ENCODE results near the gene JMJD4. TPM values are rescaled to one million over a fixed set of nuclear protein-coding genes. Genes with fewer than 3 reads are reported as not detected.
"Not testable (repeated sequence)": the region's sequence is repeated elsewhere in the genome, so short reads cannot be mapped to it uniquely, and the experiment has no call there.

The JMJD4 gene
- total and polyA plus RNA-seq, 4 donors = 10.6 to 14.4 (median 12.6) TPM

- Histone ChIP-seq H3K4me1 (ENCODE audit: control insufficient read depth in 1 of 2, insufficient read depth in 2 of 2, low read length in 2 of 2) (no peaks in the 10 kb centered on the region), H3K9me3 (ENCODE audit: control insufficient read depth, low read length) (no peaks in the 10 kb centered on the region), H3K4me3 (ENCODE audit: low read length in 2 of 2) (no peak overlapping the region), H3K27ac (ENCODE audit: low read depth in 1 of 2, low read length in 2 of 2) (no peak overlapping the region), H3K27me3 (ENCODE audit: control insufficient read depth in 1 of 2, insufficient read depth in 2 of 2, low read length in 1 of 2) (no peaks in the 10 kb centered on the region), H3K36me3 (ENCODE audit: control insufficient read depth in 1 of 2, insufficient read depth in 2 of 2, low read length in 1 of 2) (no peaks in the 10 kb centered on the region)
- ATAC-seq (ENCODE audit: low FRiP score) (no peak), DNase-seq (no peak)
- intact Hi-C loops (cut with DNase I) = no loop called here
- WGBS, 2 donors = 44 to 62% methylated on average over 1 of the region's 1 CpG
Observed at GRCh38 chr1:227707846-227708245, 27.3 kb downstream of the JMJD4 start.

GRCh38 chr1:227701631-227702030 is 33.5 kb downstream of the JMJD4 start:
- H3K27me3 ChIP-seq (ENCODE audit: control insufficient read depth in 1 of 2, insufficient read depth in 2 of 2, low read length in 1 of 2); intact Hi-C loops (cut with DNase I); DNase-seq; ATAC-seq (ENCODE audit: low FRiP score); H3K27ac ChIP-seq (ENCODE audit: low read depth in 1 of 2, low read length in 2 of 2); H3K4me3 ChIP-seq (ENCODE audit: low read length in 2 of 2); H3K4me1 ChIP-seq (ENCODE audit: control insufficient read depth in 1 of 2, insufficient read depth in 2 of 2, low read length in 2 of 2); H3K36me3 ChIP-seq (ENCODE audit: control insufficient read depth in 1 of 2, insufficient read depth in 2 of 2, low read length in 1 of 2); H3K9me3 ChIP-seq (ENCODE audit: control insufficient read depth, low read length): not testable (repeated sequence)
- WGBS, 2 donors = 88 to 93% methylated on average over 1 of the region's 1 CpG

- WGBS, 2 donors = 82 to 89% methylated on average over 3 of the region's 3 CpGs
- Histone ChIP-seq H3K36me3 (ENCODE audit: control insufficient read depth in 1 of 2, insufficient read depth in 2 of 2, low read length in 1 of 2) (no peaks in the 10 kb centered on the region), H3K4me3 (ENCODE audit: low read length in 2 of 2) (no peak overlapping the region), H3K27me3 (ENCODE audit: control insufficient read depth in 1 of 2, insufficient read depth in 2 of 2, low read length in 1 of 2) (no peaks in the 10 kb centered on the region), H3K27ac (ENCODE audit: low read depth in 1 of 2, low read length in 2 of 2) (no peak overlapping the region), H3K9me3 (ENCODE audit: control insufficient read depth, low read length) (peaks cover 8% of the 10 kb centered on the region), H3K4me1 (ENCODE audit: control insufficient read depth in 1 of 2, insufficient read depth in 2 of 2, low read length in 2 of 2) (no peaks in the 10 kb centered on the region)
- ATAC-seq (ENCODE audit: low FRiP score) (no peak), DNase-seq (no peak)
- intact Hi-C loops (cut with DNase I) = no loop called here
Observed at GRCh38 chr1:227697321-227697864, 37.7 kb downstream of the JMJD4 start.

GRCh38 chr1:227685807-227686206 is 49.3 kb downstream of the JMJD4 start:
- ATAC-seq (ENCODE audit: low FRiP score) (no peak), DNase-seq (no peak)
- Histone ChIP-seq H3K27me3 (ENCODE audit: control insufficient read depth in 1 of 2, insufficient read depth in 2 of 2, low read length in 1 of 2) (no peaks in the 10 kb centered on the region), H3K4me1 (ENCODE audit: control insufficient read depth in 1 of 2, insufficient read depth in 2 of 2, low read length in 2 of 2) (no peaks in the 10 kb centered on the region), H3K27ac (ENCODE audit: low read depth in 1 of 2, low read length in 2 of 2) (no peak overlapping the region), H3K4me3 (ENCODE audit: low read length in 2 of 2) (no peak overlapping the region), H3K9me3 (ENCODE audit: control insufficient read depth, low read length) (peaks cover 11% of the 10 kb centered on the region), H3K36me3 (ENCODE audit: control insufficient read depth in 1 of 2, insufficient read depth in 2 of 2, low read length in 1 of 2) (no peaks in the 10 kb centered on the region)
- intact Hi-C loops (cut with DNase I) = no loop called here
- 76 to 81% methylated on average over 8 of the region's 8 CpGs for WGBS, 2 donors

Other genes starting within 250 kb of the JMJD4 start
- gene ZNF678, start 171.7 kb downstream of the JMJD4 start, total RNA-seq = 1 to 10 TPM; 7.2 to 9.7 TPM
- 1 to 10 TPM; 1.8 to 2.8 TPM for gene ZNF678, start 171.7 kb downstream of the JMJD4 start, polyA plus RNA-seq
- gene SNAP47, start 133 bp upstream of the JMJD4 start, total RNA-seq = 10 to 100 TPM; 18.1 to 24.6 TPM
- 10 to 100 TPM; 14.6 to 14.8 TPM for gene SNAP47, start 133 bp upstream of the JMJD4 start, polyA plus RNA-seq
- not detected for gene PRSS38, start 80.4 kb upstream of the JMJD4 start, total RNA-seq
- not detected for gene PRSS38, start 80.4 kb upstream of the JMJD4 start, polyA plus RNA-seq
- gene WNT9A, start 212.6 kb upstream of the JMJD4 start, total RNA-seq = 1 to 10 TPM in 1 of 2 donors, under 1 TPM in 1; 0.94 to 3.5 TPM
- under 1 TPM; 0.13 to 0.38 TPM for gene WNT9A, start 212.6 kb upstream of the JMJD4 start, polyA plus RNA-seq

Measured in aorta (tissue), 5 donors.